Caco-2 (cell line): Measurements from ENCODE around the gene PTCH1. TPM values are rescaled to one million over a fixed set of nuclear protein-coding genes. Genes with fewer than 3 reads are reported as not detected.

Source experiments
- BruUV-seq: library from RNA; stranded (reverse); fragments of 400-500 nt; replicated peaks from 2 replicates; lab custom pipeline; 2021; lab: Mats Ljungman, UMichigan
- CTCF ChIA-PET: fragments of 300-600 bp; sonication (Branson Sonifier 250); formaldehyde crosslinking; loops from one replicate; lab custom pipeline; 2022; ENCODE audit warnings: antibody characterized with exemption; lab: Charles Lee
- POLR2A ChIA-PET: fragments of 300-600 bp; sonication (Branson Sonifier 250); formaldehyde crosslinking; loops from one replicate; lab custom pipeline; 2022; ENCODE audit warnings: antibody characterized with exemption; lab: Charles Lee
- DNase-seq, 2 experiments: peaks; one replicate each; pipeline versions ENCODE4 v3.0.0 to v3.0.0-alpha.2; 2020 to 2022
- H3K27me3 ChIP-seq: replicated peaks from 2 replicates; pipeline ENCODE4 v1.6.0; 2011; ENCODE audit warnings: low read length; ENCODE audit not compliant: control insufficient read depth, insufficient read depth
- H3K36me3 ChIP-seq: 2 replicates; pipeline ENCODE4 v1.5.1; 2011; ENCODE audit warnings: low read length; ENCODE audit not compliant: control insufficient read depth, insufficient read depth
- H3K4me1 ChIP-seq: fragments of 250-450 bp; sonication (Bioruptor Pico); 2 replicates; pipeline ENCODE4 v1.5.1; 2020; ENCODE audit warnings: mild to moderate bottlenecking
- H3K4me3 ChIP-seq: 2 replicates; pipeline ENCODE4 v1.5.1; 2011; ENCODE audit warnings: low read depth, mild to moderate bottlenecking, control low read depth, low read length
- H3K9me3 ChIP-seq: fragments of 250-450 bp; sonication (Bioruptor Pico); 2 replicates; pipeline ENCODE4 v1.5.1; 2020; ENCODE audit warnings: mild to moderate bottlenecking, moderate library complexity
- H3K27ac Mint-ChIP-seq: one replicate; pipeline ENCODE4 v1.8.0; 2022; ENCODE audit warnings: mixed read lengths; ENCODE audit not compliant: unreplicated experiment
- H3K27me3 Mint-ChIP-seq: one replicate; pipeline ENCODE4 v1.8.0; 2022; ENCODE audit warnings: mixed read lengths; ENCODE audit not compliant: insufficient read depth, unreplicated experiment
- H3K36me3 Mint-ChIP-seq: one replicate; pipeline ENCODE4 v1.8.0; 2022; ENCODE audit warnings: mild to moderate bottlenecking, mixed read lengths; ENCODE audit not compliant: insufficient read depth, unreplicated experiment
- H3K4me1 Mint-ChIP-seq: one replicate; pipeline ENCODE4 v1.8.0; 2022; ENCODE audit warnings: low read depth, mixed read lengths; ENCODE audit not compliant: unreplicated experiment
- H3K4me3 Mint-ChIP-seq: one replicate; pipeline ENCODE4 v1.8.0; 2022; ENCODE audit warnings: mild to moderate bottlenecking, moderate library complexity, mixed read lengths; ENCODE audit not compliant: unreplicated experiment
- H3K9me3 Mint-ChIP-seq: one replicate; pipeline ENCODE4 v1.8.0; 2022; ENCODE audit warnings: mixed read lengths; ENCODE audit not compliant: unreplicated experiment
- CTCF ChIP-seq, 2 experiments: fragments of 200-600 bp in 1 of 2; IDR thresholded peaks; 1 replicate in 1 of 2; 2 replicates in 1 of 2; pipeline versions ENCODE4 v1.5.1 to v1.8.0; 2011 to 2022; ENCODE audit warnings: antibody characterized with exemption in 1 of 2, control low read depth in 1 of 2, inconsistent platforms in 1 of 2, low read depth in 1 of 2, low read length in 1 of 2, mild to moderate bottlenecking in 1 of 2, moderate library complexity in 1 of 2; ENCODE audit not compliant: insufficient read depth in 1 of 2, severe bottlenecking in 1 of 2, unreplicated experiment in 1 of 2
- intact Hi-C: fragments of 100-400 bp; cut with micrococcal nuclease; formaldehyde crosslinking; loops from one replicate; pipeline ENCODE4 v1.10.0; 2022; ENCODE audit not compliant: unreplicated experiment
- total RNA-seq: library from RNA; stranded (reverse); gene quantifications from 2 replicates; pipeline ENCODE4 v1.2.3, GENCODE V29; 2022

The PTCH1 gene
- total RNA-seq, 1 experiment from 2014 or later: 25.9 TPM

- Mint-ChIP-seq H3K27me3 (no peaks in the 10 kb centered on the region), H3K36me3 (peaks cover 8% of the 10 kb centered on the region), H3K27ac (peak overlapping the region; percentile 66), H3K9me3 (no peaks in the 10 kb centered on the region), H3K4me1 (peaks cover 7% of the 10 kb centered on the region), H3K4me3 (peak overlapping the region; percentile 82)
- H3K27me3 ChIP-seq: no peaks in the 10 kb centered on the region
- no peak for TF ChIP-seq CTCF (IDR thresholded peaks at IDR 0.05; ENCODE audit: insufficient read depth in 1 of 2, low read depth in 1 of 2, low read length in 1 of 2, severe bottlenecking in 1 of 2, unreplicated experiment in 1 of 2)
- H3K4me1 ChIP-seq: 0 out of 2 replicates have a peak, but pooled peaks cover 3% of the 10 kb centered on the region
- H3K4me3 ChIP-seq: peak overlapping the region; percentile 46
- DNase-seq: peak; percentile 48 to 72
- CTCF ChIA-PET: no interaction called here
- no peaks in the 10 kb centered on the region for H3K9me3 ChIP-seq
- POLR2A ChIA-PET: interaction anchor here (0.9 kb wide), 1 partner anchor 15 kb away, joined by 4 read pairs; no protein-coding TSS in a partner anchor
- no TSS peak for BruUV-seq
- no peaks in the 10 kb centered on the region for H3K36me3 ChIP-seq
- intact Hi-C loops: loop anchor here (5.0 kb wide), 1 partner anchor 67 kb away; no protein-coding TSS in a partner anchor
These were observed 22.8 kb downstream of the PTCH1 start for GRCh38 chr9:95494022-95494415.

- no peaks in the 10 kb centered on the region for H3K9me3 ChIP-seq
- BruUV-seq: TSS peak; percentile 24
These were observed 23.4 kb downstream of the PTCH1 start for GRCh38 chr9:95493402-95493801.

More at GRCh38 chr9:95493402-95493801, 23.4 kb downstream of the PTCH1 start:
- Mint-ChIP-seq H3K36me3 (peaks cover 8% of the 10 kb centered on the region), H3K27me3 (no peaks in the 10 kb centered on the region), H3K27ac (no peak overlapping the region), H3K9me3 (no peaks in the 10 kb centered on the region), H3K4me3 (peak overlapping the region; percentile 82), H3K4me1 (peaks cover 3% of the 10 kb centered on the region)
- Histone ChIP-seq H3K4me1 (no peaks in the 10 kb centered on the region), H3K36me3 (no peaks in the 10 kb centered on the region), H3K4me3 (peak overlapping the region; percentile 46), H3K27me3 (no peaks in the 10 kb centered on the region)
- no peak for TF ChIP-seq CTCF (IDR thresholded peaks at IDR 0.05; ENCODE audit: insufficient read depth in 1 of 2, low read depth in 1 of 2, low read length in 1 of 2, severe bottlenecking in 1 of 2, unreplicated experiment in 1 of 2)
- ChIA-PET CTCF (no interaction called here), POLR2A (no interaction called here)
- intact Hi-C loops: loop anchor here (5.0 kb wide), 1 partner anchor 66 kb away; no protein-coding TSS in a partner anchor
- no peak for DNase-seq
